HG03066 (cell line): ENCODE data around the gene PRPSAP1.
"Not testable (repeated sequence)": the region's sequence is repeated elsewhere in the genome, so short reads cannot be mapped to it uniquely, and the experiment has no call there.

Experiments used
- ATAC-seq: cut with Tn5 transposase; IDR thresholded peaks from one replicate; pipeline ENCODE4 v1.9.1; 2021; ENCODE audit warnings: low read depth; ENCODE audit not compliant: unreplicated experiment

PRPSAP1 gene

GRCh38 chr17:76268015-76268749 lies 85.5 kb downstream of the PRPSAP1 start:
- ATAC-seq, result no peak

GRCh38 chr17:76267581-76268001 lies 86.1 kb downstream of the PRPSAP1 start:
- ATAC-seq, result not testable (repeated sequence)

- no peak for ATAC-seq
Observed at GRCh38 chr17:76267051-76267576, 86.6 kb downstream of the PRPSAP1 start.

- ATAC-seq, result no peak
Observed at GRCh38 chr17:76266244-76266938, 87.3 kb downstream of the PRPSAP1 start.

- no peak for ATAC-seq
Observed at GRCh38 chr17:76265624-76266243, 88.0 kb downstream of the PRPSAP1 start.

GRCh38 chr17:76264755-76265623 lies 88.7 kb downstream of the PRPSAP1 start, which contains the start of gene UBALD2:
UBALD2 (plus strand) TSS chr17:76265348; CDS start chr17:76265506, 158 bp downstream.
- peak; percentile 67 for ATAC-seq

- ATAC-seq, result peak; percentile 2
Observed at GRCh38 chr17:76264425-76264754, 89.3 kb downstream of the PRPSAP1 start.

- ATAC-seq, result no peak
Observed at GRCh38 chr17:76263896-76264295, 89.8 kb downstream of the PRPSAP1 start.

GRCh38 chr17:76262732-76263344 lies 90.9 kb downstream of the PRPSAP1 start:
- no peak for ATAC-seq

GRCh38 chr17:76261421-76262215 lies 92.1 kb downstream of the PRPSAP1 start:
- no peak for ATAC-seq

GRCh38 chr17:76260669-76261068 lies 93.0 kb downstream of the PRPSAP1 start:
- no peak for ATAC-seq

- no peak for ATAC-seq
Observed at GRCh38 chr17:76260220-76260619, 93.5 kb downstream of the PRPSAP1 start.
